Endothelial cell of umbilical vein (primary cell): ENCODE measurements around the gene DOCK4. TPM values are rescaled to one million over a fixed set of nuclear protein-coding genes. Genes with fewer than 3 reads are reported as not detected.

ENCODE experiments used
- BruUV-seq: library from RNA; stranded (reverse); fragments of 400-500 nt; replicated peaks from 2 replicates; lab custom pipeline; 2021; lab: Mats Ljungman, UMichigan
- CTCF ChIA-PET: fragments of 300-600, 350-600 bp; sonication (Branson Sonifier 250); formaldehyde crosslinking; loops from one replicate; lab custom pipeline; 2021; ENCODE audit warnings: antibody characterized with exemption, inconsistent platforms; lab: Charles Lee
- POLR2A ChIA-PET: fragments of 300-600, 350-600 bp; sonication (Branson Sonifier 250); formaldehyde crosslinking; loops from one replicate; lab custom pipeline; 2021; ENCODE audit warnings: antibody characterized with exemption, inconsistent platforms; lab: Charles Lee
- DNase-seq: peaks from one replicate; pipeline ENCODE4 v3.0.0-alpha.2; 2011; ENCODE audit warnings: low read depth, low spot score
- FAIRE-seq: peaks from 2 replicates; lab custom pipeline; 2011; peaks lifted over from hg19 to GRCh38; lab: Jason Lieb, UNC
- H2AFZ ChIP-seq: 2 replicates; pipeline ENCODE4 v1.6.0; 2012; ENCODE audit warnings: low read depth, low read length, control low read depth, inconsistent platforms
- H3K27ac ChIP-seq: 2 replicates; pipeline ENCODE4 v1.5.1; 2011; ENCODE audit warnings: low read depth, mild to moderate bottlenecking, control low read depth, low read length, moderate library complexity; ENCODE audit not compliant: insufficient read depth
- H3K27me3 ChIP-seq, 2 experiments: 2 replicates each; pipeline versions ENCODE4 v1.6.0 to v1.6.1; 2011; ENCODE audit warnings: low read length in 2 of 2, mixed read lengths in 1 of 2; ENCODE audit not compliant: control insufficient read depth in 2 of 2, insufficient read depth in 2 of 2
- H3K36me3 ChIP-seq, 2 experiments: 2 replicates in 1 of 2; 3 replicates in 1 of 2; pipeline ENCODE4 v1.5.1; 2011; ENCODE audit warnings: low read length in 2 of 2, mild to moderate bottlenecking in 1 of 2, moderate library complexity in 1 of 2; ENCODE audit not compliant: control insufficient read depth in 2 of 2, insufficient read depth in 2 of 2; ENCODE audit errors: extremely low read depth in 1 of 2
- H3K4me1 ChIP-seq: 3 replicates; pipeline ENCODE4 v1.5.1; 2011; ENCODE audit warnings: mild to moderate bottlenecking, low read length; ENCODE audit not compliant: control insufficient read depth, insufficient read depth; ENCODE audit errors: extremely low read depth
- H3K4me2 ChIP-seq: 2 replicates; pipeline ENCODE4 v1.6.1; 2011; ENCODE audit warnings: low read length, control low read depth, mixed read lengths; ENCODE audit not compliant: insufficient read depth
- H3K4me3 ChIP-seq, 3 experiments: fragments of 200-600 bp in 1 of 3; sonication (generic), shearing (Covaris generic) in 1 of 3; replicated peaks in 1 of 3; 2 replicates each; pipeline ENCODE4 v1.5.1; 2011 to 2016; ENCODE audit warnings: control low read depth in 3 of 3, low read length in 3 of 3, mild to moderate bottlenecking in 2 of 3, inconsistent platforms in 1 of 3, low read depth in 1 of 3, moderate library complexity in 1 of 3; ENCODE audit not compliant: insufficient read depth in 1 of 3
- H3K79me2 ChIP-seq: 2 replicates; pipeline ENCODE4 v1.6.0; 2012; ENCODE audit warnings: low read length, inconsistent platforms; ENCODE audit not compliant: control insufficient read depth, insufficient read depth
- H3K9ac ChIP-seq: replicated peaks from 2 replicates; pipeline ENCODE3; 2011; ENCODE audit warnings: low read length, control low read depth; ENCODE audit not compliant: insufficient read depth; ENCODE audit errors: extremely low read depth
- H3K9me1 ChIP-seq: replicated peaks from 3 replicates; pipeline ENCODE4 v1.6.0; 2011; ENCODE audit warnings: mild to moderate bottlenecking, low read length; ENCODE audit not compliant: control insufficient read depth, insufficient read depth; ENCODE audit errors: extremely low read depth
- H3K9me3 ChIP-seq: replicated peaks from 2 replicates; pipeline ENCODE4 v1.5.1; 2012; ENCODE audit warnings: low read length, inconsistent platforms; ENCODE audit not compliant: control insufficient read depth, insufficient read depth
- H4K20me1 ChIP-seq: replicated peaks from 2 replicates; pipeline ENCODE3; 2011; ENCODE audit warnings: mild to moderate bottlenecking, low read length; ENCODE audit not compliant: control insufficient read depth, insufficient read depth; ENCODE audit errors: extremely low read depth
- CTCF ChIP-seq, 2 donors: IDR thresholded peaks; 1 replicate in 1 of 2; 2 replicates in 1 of 2; pipeline ENCODE4 v1.5.1; 2011; ENCODE audit warnings: low read length in 2 of 2, mild to moderate bottlenecking in 2 of 2, moderate library complexity in 2 of 2, control low read depth in 1 of 2, inconsistent platforms in 1 of 2, low read depth in 1 of 2; ENCODE audit not compliant: insufficient read depth in 1 of 2; ENCODE audit errors: extremely low read depth in 1 of 2
- EZH2 ChIP-seq: IDR thresholded peaks from 2 replicates; pipeline ENCODE4 v1.6.1; 2012; ENCODE audit warnings: borderline replicate concordance, low read depth, mild to moderate bottlenecking, moderate library complexity, low read length, inconsistent platforms; ENCODE audit not compliant: severe bottlenecking
- FOS ChIP-seq: IDR thresholded peaks from 2 replicates; pipeline ENCODE4 v1.6.1; 2011; ENCODE audit warnings: mild to moderate bottlenecking, low read length, moderate library complexity, borderline replicate concordance; ENCODE audit not compliant: insufficient read depth
- GATA2 ChIP-seq: IDR thresholded peaks from 2 replicates; pipeline ENCODE4 v1.7.0; 2011; ENCODE audit warnings: low read depth, mild to moderate bottlenecking, moderate library complexity, mixed read lengths, low read length; ENCODE audit not compliant: insufficient read length, insufficient read depth
- JUN ChIP-seq: IDR thresholded peaks from 2 replicates; pipeline ENCODE4 v1.6.1; 2011; ENCODE audit warnings: borderline replicate concordance, low read depth; ENCODE audit not compliant: insufficient read length, insufficient read depth
- MAX ChIP-seq: IDR thresholded peaks from 2 replicates; pipeline ENCODE4 v1.6.1; 2011; ENCODE audit not compliant: insufficient read depth, insufficient read length
- MYC ChIP-seq: IDR thresholded peaks from one replicate; pipeline ENCODE4 v1.6.1; 2011; ENCODE audit warnings: mild to moderate bottlenecking, low read depth, low read length
- POLR2A ChIP-seq: IDR thresholded peaks from 2 replicates; pipeline ENCODE4 v1.6.1; 2012; ENCODE audit warnings: low read depth, mild to moderate bottlenecking, control low read depth, low read length
- POLR2AphosphoS5 ChIP-seq: IDR thresholded peaks from 2 replicates; pipeline ENCODE4 v1.6.1; 2012; ENCODE audit warnings: low read depth, mild to moderate bottlenecking, control low read depth, low read length, moderate library complexity; ENCODE audit not compliant: insufficient read depth
- dilution Hi-C: fragments of 300-500 bp; cut with MboI; formaldehyde crosslinking; loops from one replicate; pipeline ENCODE4 v1.15.0; 2019; ENCODE audit warnings: low sequenced_read_pairs; ENCODE audit not compliant: extremely low pct_ligation_motif_present
- intact Hi-C: fragments of 100-400 bp; cut with micrococcal nuclease; formaldehyde crosslinking; loops from one replicate; pipeline ENCODE4 v1.10.0; 2022
- polyA plus RNA-seq, 4 experiments: library from polyadenylated mRNA; depleted of rRNA in 3 of 4; stranded (reverse) in 3 of 4; unstranded in 1 of 4; fragments of >200 nt; gene quantifications; 2 replicates each; pipeline versions ENCODE4 v1.2.1 to v1.2.3, GENCODE V29; 2011 to 2012; ENCODE audit warnings: missing spikeins in 1 of 4
- total RNA-seq: library from RNA; stranded (reverse); gene quantifications from 2 replicates; pipeline ENCODE4 v1.2.3, GENCODE V29; 2021

The DOCK4 gene
- total and polyA plus RNA-seq, 2 donors (not counting 3 experiments of a cell fraction or from before 2014, with no cell fraction given), result 47.4 to 164 TPM

GRCh38 chr7:111852081-111852480, 354.1 kb downstream of the DOCK4 start:
- no TSS peak for BruUV-seq
- H3K9ac ChIP-seq, result no peak overlapping the region
- CTCF ChIA-PET, result no interaction called here

More at GRCh38 chr7:111852081-111852480, 354.1 kb downstream of the DOCK4 start:
- TF ChIP-seq POLR2A, result no peak
- no peak for TF ChIP-seq FOS
- no peak for TF ChIP-seq GATA2
- no peak for TF ChIP-seq JUN
- TF ChIP-seq CTCF (IDR thresholded peaks at IDR 0.05; ENCODE audit: extremely low read depth in 1 of 2, insufficient read depth in 1 of 2, low read depth in 1 of 2, low read length in 2 of 2), result no peak
- TF ChIP-seq POLR2AphosphoS5, result no peak
- no peak for TF ChIP-seq MAX
- no peak for TF ChIP-seq MYC
- no peak for TF ChIP-seq EZH2
- H3K79me2 ChIP-seq, result no peaks in the 10 kb centered on the region
- H3K27ac ChIP-seq, result no peak overlapping the region
- POLR2A ChIA-PET, result no interaction called here
- H3K4me1 ChIP-seq, result peaks cover 3% of the 10 kb centered on the region
- DNase-seq, result no peak
- no peak overlapping the region for H3K4me3 ChIP-seq
- FAIRE-seq, result no peak
- H3K36me3 ChIP-seq, result peaks cover 3 to 12% of the 10 kb centered on the region in 2 experiments
- dilution Hi-C loops (no loop called here), intact Hi-C loops (no loop called here)
- H3K4me2 ChIP-seq, result no peak overlapping the region
- no peaks in the 10 kb centered on the region for H4K20me1 ChIP-seq
- no peaks in the 10 kb centered on the region for H3K27me3 ChIP-seq
- H3K9me1 ChIP-seq, result no peaks in the 10 kb centered on the region
- H3K9me3 ChIP-seq, result no peaks in the 10 kb centered on the region
- H2AFZ ChIP-seq, result no peak overlapping the region
